Heart right ventricle (tissue), 16 donors: ENCODE measurements around the gene SPATA2. TPM values are rescaled to one million over a fixed set of nuclear protein-coding genes. Genes with fewer than 3 reads are reported as not detected.

Source experiments
- ATAC-seq, 8 donors: fragments of 200-7000 bp; cut with Tn5 transposase; one replicate each; pipeline ENCODE4 v1.9.1; 2020; ENCODE audit warnings: mild to moderate bottlenecking in 8 of 8, moderate library complexity in 8 of 8, moderate number of reproducible peaks in 1 of 8
- DNase-seq, 2 donors: peaks; one replicate each; pipeline ENCODE4 v3.0.0-alpha.2; 2020
- H3K27ac ChIP-seq, 10 donors: fragments of 200-600 bp; sonication (generic) in 2 of 10; one replicate each; pipeline versions ENCODE4 v1.5.0 to v1.8.0; 2020 to 2022; ENCODE audit warnings: mild to moderate bottlenecking in 3 of 10
- H3K27me3 ChIP-seq, 7 donors: fragments of 200-600 bp; one replicate each; pipeline ENCODE4 v1.8.0; 2021 to 2022; ENCODE audit warnings: mild to moderate bottlenecking in 2 of 7
- H3K36me3 ChIP-seq, 9 donors: fragments of 200-600 bp; sonication (generic) in 1 of 9; one replicate each; pipeline versions ENCODE4 v1.5.0 to v1.8.0; 2020 to 2022; ENCODE audit warnings: mild to moderate bottlenecking in 2 of 9
- H3K4me1 ChIP-seq, 9 donors: fragments of 200-600 bp; sonication (generic) in 1 of 9; one replicate each; pipeline versions ENCODE4 v1.5.0 to v1.8.0; 2020 to 2022; ENCODE audit warnings: mild to moderate bottlenecking in 4 of 9
- H3K4me3 ChIP-seq, 10 donors: fragments of 200-600 bp; sonication (generic) in 2 of 10; one replicate each; pipeline versions ENCODE4 v1.5.0 to v1.8.0; 2020 to 2022; ENCODE audit warnings: mild to moderate bottlenecking in 7 of 10, moderate library complexity in 2 of 10
- H3K9me3 ChIP-seq, 11 donors: fragments of 200-600 bp in 10 of 11; sonication (generic) in 2 of 11; one replicate each; pipeline versions ENCODE4 v1.5.0 to v1.8.0; 2013 to 2022; ENCODE audit warnings: mild to moderate bottlenecking in 2 of 11, control low read depth in 1 of 11, moderate library complexity in 1 of 11
- CTCF ChIP-seq, 9 donors: fragments of 200-600 bp; sonication (generic) in 2 of 9; IDR thresholded peaks; one replicate each; pipeline versions ENCODE4 v1.5.0 to v1.8.0; 2021 to 2022; ENCODE audit warnings: antibody characterized with exemption in 9 of 9, mild to moderate bottlenecking in 5 of 9, moderate library complexity in 1 of 9
- WGBS, 2 donors: extraction: QIAGEN DNeasy Blood & Tissue Kit; methylation state at CpG; one replicate each; pipeline ENCODE4 v1.1.7; 2013; ENCODE audit warnings: inconsistent platforms in 1 of 2; 5-methylcytosine and 5-hydroxymethylcytosine counted together
- intact Hi-C, 10 donors: fragments of 100-400 bp; cut with DNase I; formaldehyde crosslinking; loops; one replicate each; pipeline versions ENCODE4 v1.11.1 to v1.14.2; 2022
- polyA plus RNA-seq, 2 donors: library from polyadenylated mRNA; stranded (reverse); fragments of 200-250 nt; gene quantifications; one replicate each; pipeline ENCODE4 v1.2.3, GENCODE V29; 2013
- total RNA-seq, 10 donors: library from RNA; stranded (reverse); fragmentation: NEBNext Ultra II Directional in 3 of 10; extraction: Animal tissue kit (Norgen Biotek cat#: 25700) in 3 of 10; gene quantifications; one replicate each; pipeline versions ENCODE4 v1.2.1 to v1.2.4, GENCODE V29; 2021 to 2023
- donor health status: Arrhythmogenic right ventricular cardiomyopathy.
- donor health status: ischemic (EF 13 %, LVEDD 7.1; RV severe dilation, severe dysfunction).
- donor health status: healthy with polysubstance abuse.
- donor health status: DM: no; HTN: yes; CAD: no.
- donor health status: DM: no; HTN: no; CAD: no.
- donor health status: ischemic (EF 25% LVEDD 6.9; RV normal size, moderate dysfunction).
- donor health status: ischemic (EF 25% LVEDD 5.7; RV mildly dilated, moderate dysfunction).
- donor health status: healthy.
- donor health status: DM: yes; HTN: yes; CAD: no.
- donor health status: Ischemic cardiomyopathy.
- donor health status: ischemic (EF 35%, LVEDD 5.7; RV mildly dilated, moderate dysfunction).
- donor health status: nonischemic (EF 11% LVEDD 7.7; RV severe dilation, severe dysfunction).
- donor health status: DM: yes; HTN: yes; CAD: no.
- donor health status: PGD.
- donor health status: ischemic (EF 29% LVEDD 5.4; RV normal size, mild dysfunction).
- donor health status: nonischemic (EF 23%, LVEDD 6.1; RV moderate dilation, normal function).

SPATA2 gene
- total and polyA plus RNA-seq, 12 donors: 4.8 to 11.8 (median 6.6) TPM

- peaks cover 0 to 78% (median 37%) of the 10 kb centered on the region in 9 donors for H3K36me3 ChIP-seq
- peaks cover 8 to 68% (median 41%) of the 10 kb centered on the region in 9 donors for H3K4me1 ChIP-seq
- TF ChIP-seq CTCF (IDR thresholded peaks at IDR 0.05): no peak
- intact Hi-C loops: loop anchor here in 1 of 10 donors (10.0 kb wide), 1 partner anchor 293 kb away; no protein-coding TSS in a partner anchor
- no peaks in the 10 kb centered on the region for H3K9me3 ChIP-seq
- DNase-seq: peak in 1 of 2 donors; percentile 34
- H3K4me3 ChIP-seq: no peak overlapping the region
- ATAC-seq: peak in 3 of 8 donors; percentile 41 to 54 (median 42)
- H3K27ac ChIP-seq: peak overlapping the region in 8 of 10 donors; percentile 4 to 84 (median 30)
- 81 to 87% methylated on average over 19 of the region's 19 CpGs for WGBS, 2 donors
- H3K27me3 ChIP-seq: no peaks in the 10 kb centered on the region
Observed at GRCh38 chr20:49907405-49908257, 7.7 kb downstream of the SPATA2 start.

GRCh38 chr20:49906615-49907154, 8.6 kb downstream of the SPATA2 start:
- intact Hi-C loops: loop anchor here in 1 of 10 donors (10.0 kb wide), 1 partner anchor 292 kb away; no protein-coding TSS in a partner anchor
- no peak for ATAC-seq
- no peak overlapping the region for H3K4me3 ChIP-seq
- H3K9me3 ChIP-seq: no peaks in the 10 kb centered on the region
- no peaks in the 10 kb centered on the region for H3K27me3 ChIP-seq
- TF ChIP-seq CTCF (IDR thresholded peaks at IDR 0.05): no peak
- WGBS, 2 donors: 89% methylated on average over 15 of the region's 15 CpGs
- H3K4me1 ChIP-seq: peaks cover 8 to 60% (median 31%) of the 10 kb centered on the region in 9 donors
- H3K27ac ChIP-seq: peak overlapping the region in 8 of 10 donors; percentile 24 to 84 (median 39)
- no peak for DNase-seq
- peaks cover 0 to 78% (median 37%) of the 10 kb centered on the region in 9 donors for H3K36me3 ChIP-seq

GRCh38 chr20:49906101-49906604, 9.2 kb downstream of the SPATA2 start:
- DNase-seq (peak in 1 of 2 donors; percentile 38), ATAC-seq (peak in 7 of 8 donors; percentile 21 to 58 (median 38))
- H3K4me1 ChIP-seq: peaks cover 8 to 60% (median 32%) of the 10 kb centered on the region in 9 donors
- H3K36me3 ChIP-seq: peaks cover 0 to 78% (median 37%) of the 10 kb centered on the region in 9 donors
- TF ChIP-seq CTCF (IDR thresholded peaks at IDR 0.05): peak in 1 of 9 donors; percentile 13
- intact Hi-C loops: loop anchor here in 1 of 10 donors (10.0 kb wide), 1 partner anchor 291 kb away; no protein-coding TSS in a partner anchor
- H3K4me3 ChIP-seq: no peak overlapping the region
- no peaks in the 10 kb centered on the region for H3K27me3 ChIP-seq
- 83 to 84% methylated on average over 37 of the region's 37 CpGs for WGBS, 2 donors
- peak overlapping the region in 9 of 10 donors; percentile 9 to 84 (median 39) for H3K27ac ChIP-seq
- no peaks in the 10 kb centered on the region for H3K9me3 ChIP-seq
